Subcutaneous adipose tissue (tissue), 4 donors: ENCODE data around the gene CNOT9. TPM values are rescaled to one million over a fixed set of nuclear protein-coding genes. Genes with fewer than 3 reads are reported as not detected.

Experiments used
- CTCF ChIP-seq: fragments of 450-650 bp; IDR thresholded peaks from one replicate; pipeline ENCODE4 v1.5.1; 2016; ENCODE audit warnings: low read depth, mild to moderate bottlenecking, control low read depth, antibody characterized with exemption, moderate library complexity
- total RNA-seq, 4 donors: library from RNA; depleted of rRNA; stranded (reverse); fragments of >200 nt; gene quantifications; one replicate each; pipeline ENCODE4 v1.1.0, GENCODE V29; 2016

CNOT9 gene
- total RNA-seq, 4 donors from 2014 or later, result 22.6 to 53.8 (median 31.9) TPM

GRCh38 chr2:218583983-218584850 lies 15.6 kb downstream of the CNOT9 start:
- TF ChIP-seq CTCF, result no peak

DNA sequence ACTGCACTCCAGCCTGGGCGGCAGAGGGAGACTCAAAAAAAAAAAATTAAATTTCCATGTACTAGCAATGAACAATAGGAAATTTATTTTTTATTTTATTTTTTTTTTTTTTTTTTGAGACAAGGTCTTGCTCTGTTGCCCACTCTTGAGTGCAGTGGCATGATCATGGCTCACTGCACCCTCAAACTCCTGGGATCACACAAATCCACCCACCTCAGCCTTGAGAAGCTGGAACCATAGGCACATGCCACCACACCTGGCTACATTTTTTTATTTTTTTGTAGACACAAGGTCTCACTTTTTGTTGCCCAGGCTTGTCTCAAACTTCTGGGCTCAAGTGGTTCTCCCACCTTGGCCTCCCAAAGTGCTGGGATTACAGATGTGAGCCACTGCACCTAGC lies 16.9 kb downstream of the CNOT9 start:
- no peak for TF ChIP-seq CTCF

DNA sequence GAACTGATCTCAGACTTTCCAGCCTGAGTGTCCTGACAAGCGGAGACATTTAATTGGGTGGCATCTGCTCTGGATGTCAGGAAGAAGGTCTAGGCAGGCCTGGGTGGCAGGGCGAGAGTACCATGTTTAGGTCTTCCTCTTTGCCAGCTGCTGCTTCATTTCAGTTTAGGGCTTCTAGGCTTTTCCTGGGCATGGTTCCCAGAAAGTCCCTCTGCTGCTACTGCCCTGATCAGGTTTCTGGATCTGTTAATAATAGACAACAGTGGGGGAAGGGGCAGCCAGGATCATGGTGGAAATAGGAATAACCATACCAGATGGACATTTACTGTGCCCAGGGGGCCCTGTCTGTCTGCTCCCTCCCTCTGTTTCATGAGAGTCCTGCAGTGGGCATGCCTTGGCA lies 36.8 kb downstream of the CNOT9 start:
- no peak for TF ChIP-seq CTCF

- no peak for TF ChIP-seq CTCF
Measured at GRCh38 chr2:218607436-218608115, 38.9 kb downstream of the CNOT9 start, which contains the start of gene PLCD4. TSS of gene PLCD4 (plus strand) at chr2:218607899. CDS start at chr2:218615740, 7,841 bp downstream.

DNA sequence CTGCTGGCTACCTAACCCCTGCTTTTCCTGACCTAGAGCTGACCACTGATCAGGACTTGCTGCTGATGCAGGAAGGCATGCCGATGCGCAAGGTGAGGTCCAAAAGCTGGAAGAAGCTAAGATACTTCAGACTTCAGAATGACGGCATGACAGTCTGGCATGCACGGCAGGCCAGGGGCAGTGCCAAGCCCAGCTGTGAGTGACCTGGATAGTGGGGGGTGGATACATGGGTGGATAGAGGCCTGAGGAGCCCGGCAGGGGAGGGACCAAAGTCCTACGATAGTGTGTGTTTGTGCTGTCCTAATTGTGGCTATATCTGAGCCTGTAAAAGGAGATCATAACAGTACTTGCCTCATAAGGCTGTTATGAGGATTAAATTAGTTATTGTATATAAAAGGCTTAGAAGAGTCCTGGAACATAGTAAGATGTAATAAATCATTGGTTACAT lies 47.3 kb downstream of the CNOT9 start:
- TF ChIP-seq CTCF, result no peak

- no peak for TF ChIP-seq CTCF
Measured at GRCh38 chr2:218618102-218618860, 49.6 kb downstream of the CNOT9 start.

GRCh38 chr2:218621007-218621406 lies 52.4 kb downstream of the CNOT9 start:
- TF ChIP-seq CTCF, result no peak
